HG03066 (cell line): Measurements from ENCODE around the gene LPIN2.
"Not testable (repeated sequence)": the region's sequence is repeated elsewhere in the genome, so short reads cannot be mapped to it uniquely, and the experiment has no call there.

ENCODE experiments used
- ATAC-seq: cut with Tn5 transposase; IDR thresholded peaks from one replicate; pipeline ENCODE4 v1.9.1; 2021; ENCODE audit warnings: low read depth; ENCODE audit not compliant: unreplicated experiment

LPIN2 gene

DNA sequence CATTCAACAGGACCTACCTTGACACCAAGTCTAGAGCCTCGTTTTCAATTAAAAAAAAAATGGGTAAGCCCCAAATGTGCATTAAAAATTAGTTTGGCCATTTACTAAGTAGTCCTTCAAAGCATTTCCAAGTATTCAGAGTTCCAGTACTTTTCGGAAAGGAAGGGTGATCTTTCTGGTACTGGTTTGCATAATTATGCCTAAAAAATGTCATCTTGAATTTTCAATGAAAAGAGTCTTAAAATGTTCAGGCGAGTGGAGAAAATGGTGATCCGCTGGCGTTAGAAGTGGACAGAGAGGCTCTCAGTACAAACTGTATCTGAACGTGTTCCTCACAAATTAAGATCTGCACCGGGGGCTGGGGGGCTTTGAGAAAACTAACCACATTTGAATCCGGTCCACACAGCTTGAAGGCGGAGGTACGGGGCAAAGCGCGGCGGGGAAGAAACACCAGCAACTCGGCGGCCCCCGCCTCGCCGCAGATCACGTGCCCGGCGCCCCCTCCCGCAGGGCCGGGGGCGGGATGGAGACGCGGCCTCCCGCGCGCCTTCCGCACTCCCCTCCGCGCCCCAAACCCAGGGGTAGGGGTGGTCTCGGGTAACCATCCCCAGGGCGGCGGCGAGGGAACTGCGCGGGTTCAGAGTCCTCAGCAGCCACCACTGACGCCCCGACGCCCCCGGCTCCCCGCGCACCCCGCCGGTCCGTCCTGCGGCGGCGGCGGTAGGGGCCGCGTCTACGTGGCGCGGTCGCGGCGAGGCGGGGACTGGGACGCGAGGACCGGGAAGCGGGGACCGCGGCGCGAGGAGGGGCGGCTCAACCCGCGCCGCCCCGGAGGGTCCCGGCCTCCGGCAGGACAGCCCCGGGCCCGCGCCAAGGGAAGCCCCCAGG, 564 bp downstream of the LPIN2 start:
- ATAC-seq: peak; percentile 34

- ATAC-seq: no peak
These were observed 2.9 kb downstream of the LPIN2 start for GRCh38 chr18:3010086-3010485.

DNA sequence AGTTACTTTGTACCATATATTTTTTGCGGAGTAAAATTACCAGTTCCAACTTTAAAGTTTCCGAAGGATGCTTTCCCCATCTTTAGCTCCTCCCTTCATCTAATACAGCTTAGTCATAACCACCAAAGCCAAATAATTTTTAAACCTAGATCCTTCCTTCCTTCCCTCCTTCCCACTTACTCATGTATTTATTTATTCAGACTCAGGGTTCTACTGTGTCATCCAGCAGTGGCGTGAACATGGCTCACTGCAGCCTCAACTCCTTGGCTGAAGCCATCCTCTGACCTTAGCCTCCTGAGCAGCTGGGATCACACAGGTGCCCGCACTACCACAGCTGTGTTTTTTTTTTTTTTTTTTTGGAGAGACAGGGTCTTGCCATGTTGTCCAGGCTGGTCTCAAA, 4.4 kb downstream of the LPIN2 start:
- no peak for ATAC-seq

GRCh38 chr18:3007491-3007890, 5.5 kb downstream of the LPIN2 start:
- no peak for ATAC-seq

GRCh38 chr18:3005462-3005861, 7.5 kb downstream of the LPIN2 start:
- no peak for ATAC-seq

DNA sequence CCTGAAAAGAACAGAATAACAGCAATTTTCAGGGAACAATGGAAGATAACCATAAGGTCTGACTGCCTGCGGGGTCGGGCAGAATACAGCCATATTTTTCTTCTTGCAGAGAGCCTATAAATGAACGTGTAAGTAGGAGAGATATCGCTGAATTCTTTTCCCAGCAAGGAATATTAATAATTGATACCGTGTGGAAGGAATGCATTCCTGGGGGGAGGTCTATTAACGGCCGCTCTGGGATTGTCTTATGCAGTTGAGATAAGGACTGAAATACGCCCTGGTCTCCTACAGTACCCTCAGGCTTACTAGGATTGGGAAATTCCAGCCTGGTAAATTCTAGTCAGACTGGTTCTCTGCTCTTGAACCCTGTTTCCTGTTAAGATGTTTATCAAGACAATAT, 9.2 kb downstream of the LPIN2 start:
- not testable (repeated sequence) for ATAC-seq

GRCh38 chr18:3002732-3003131, 10.2 kb downstream of the LPIN2 start:
- ATAC-seq: no peak

DNA sequence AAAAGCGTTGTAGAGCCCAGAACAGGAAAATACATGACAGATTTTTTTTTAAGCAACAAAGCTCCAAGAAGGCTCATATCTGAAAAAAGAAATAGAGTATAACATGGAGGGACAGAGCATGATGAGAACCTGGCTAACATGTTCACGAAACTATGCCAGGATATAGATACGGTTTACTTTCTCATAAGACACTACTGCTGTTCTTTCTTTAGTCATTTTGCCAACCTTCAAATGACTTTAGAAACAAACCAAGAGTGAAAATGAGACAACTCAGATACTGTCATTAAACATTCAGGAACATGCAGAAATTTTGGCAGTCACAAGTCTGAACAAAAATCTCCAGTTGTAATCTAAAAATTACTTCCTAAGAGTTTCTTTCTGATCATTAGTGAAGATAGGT, 14.3 kb downstream of the LPIN2 start:
- no peak for ATAC-seq

- ATAC-seq: no peak
These were observed 14.9 kb downstream of the LPIN2 start for GRCh38 chr18:2997846-2998564.

- no peak for ATAC-seq
These were observed 15.5 kb downstream of the LPIN2 start for GRCh38 chr18:2997429-2997828.

- ATAC-seq: peak; percentile 85
These were observed 18.1 kb downstream of the LPIN2 start for GRCh38 chr18:2994603-2995432.

DNA sequence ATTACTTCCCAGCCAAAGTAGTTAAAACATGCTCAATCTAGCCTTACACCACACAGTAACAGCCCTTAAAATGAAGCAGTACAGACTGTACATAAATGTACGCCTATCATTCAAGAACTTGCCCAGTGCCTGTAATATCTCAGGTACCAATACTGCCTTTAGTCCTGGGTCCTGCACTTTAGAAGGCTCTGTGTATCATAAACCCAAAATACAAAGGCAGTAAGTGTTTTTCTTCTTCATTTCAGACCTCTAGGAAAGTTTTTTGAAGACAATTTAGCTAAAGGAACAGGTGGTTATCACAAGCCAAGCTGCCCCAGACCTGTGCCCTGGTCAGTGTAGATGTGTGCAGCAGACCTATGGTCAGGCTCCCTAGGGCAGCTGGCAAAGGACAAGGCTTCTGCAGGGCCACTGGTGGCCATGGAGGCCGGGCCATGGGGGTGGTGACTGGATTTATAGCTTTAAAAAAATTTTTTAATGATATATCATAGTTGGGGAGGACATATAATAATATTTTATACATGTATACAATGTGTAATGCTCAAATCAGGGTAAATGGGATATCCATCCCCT, 18.8 kb downstream of the LPIN2 start:
- no peak for ATAC-seq

DNA sequence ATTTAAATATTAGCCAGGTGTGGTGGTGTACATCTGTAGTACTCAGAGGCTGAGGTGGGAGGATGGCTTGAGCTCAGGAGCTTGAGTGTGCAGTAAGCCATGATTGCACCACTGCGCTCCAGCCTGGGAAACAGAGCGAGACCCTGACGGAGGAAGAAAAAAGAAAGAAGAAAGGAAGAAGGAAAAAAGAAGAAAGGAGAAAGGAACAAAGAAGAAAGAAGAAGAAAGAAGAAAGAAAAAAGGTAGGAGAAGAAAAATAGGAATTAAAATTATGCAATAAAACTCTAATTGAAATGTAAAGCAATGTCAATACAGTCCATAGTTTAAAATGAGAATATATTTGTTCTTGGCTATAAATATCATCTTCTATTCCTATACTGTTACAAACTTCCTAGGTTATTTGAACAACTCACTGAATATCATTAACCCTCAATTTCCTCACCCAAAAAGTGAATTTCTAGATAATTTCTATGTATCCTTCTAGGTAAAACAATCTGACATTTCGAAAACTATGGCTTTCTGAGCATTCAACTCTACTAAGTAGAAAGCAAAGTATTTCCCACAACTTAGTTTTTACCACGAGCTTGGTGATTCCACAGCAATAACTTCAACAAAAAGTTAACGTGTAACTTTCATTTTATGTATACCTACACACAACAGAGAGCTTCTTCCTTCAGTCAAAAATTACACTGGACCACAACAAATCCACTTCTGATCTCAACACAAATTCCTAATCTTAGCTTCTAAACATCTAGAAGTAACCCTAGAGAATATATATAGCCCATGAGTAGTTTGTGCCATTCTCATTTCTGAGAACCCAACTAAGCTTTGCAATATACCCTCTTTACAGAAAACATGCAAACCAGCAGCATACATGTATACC, 19.7 kb downstream of the LPIN2 start:
- no peak for ATAC-seq

DNA sequence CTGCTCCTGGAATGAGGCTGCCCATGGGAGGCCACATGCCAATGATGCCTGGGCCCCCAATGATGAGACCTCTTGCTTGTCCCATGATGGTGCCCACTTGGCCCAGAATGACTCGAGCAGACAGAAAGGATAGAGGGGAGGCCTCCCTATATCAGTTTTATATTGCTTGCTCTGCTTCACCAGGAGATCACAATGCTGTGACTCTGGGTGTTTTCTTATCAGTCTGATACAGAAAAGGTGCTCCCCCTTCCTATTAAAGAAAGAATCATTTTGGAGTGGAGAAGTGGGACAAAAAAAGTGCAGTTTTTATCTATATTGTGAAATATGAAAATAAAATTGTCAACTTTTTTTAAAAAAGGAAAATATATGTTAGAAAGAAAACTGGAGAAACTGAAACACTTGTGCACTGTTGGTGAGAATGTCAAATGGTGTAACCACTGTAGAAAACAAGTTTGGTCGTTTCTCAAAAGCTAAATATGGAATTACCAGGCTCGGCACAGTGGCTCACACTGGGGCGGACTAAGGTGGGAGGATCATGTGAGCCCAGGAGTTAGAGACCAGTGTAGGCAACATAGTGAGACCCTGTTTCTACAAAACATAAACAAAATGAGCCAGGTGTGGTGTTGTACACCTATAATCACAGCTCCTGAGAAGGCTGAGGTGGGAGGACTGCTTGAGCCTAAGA, 21.8 kb downstream of the LPIN2 start:
- ATAC-seq: no peak

GRCh38 chr18:2987876-2988790, 24.8 kb downstream of the LPIN2 start:
- no peak for ATAC-seq

DNA sequence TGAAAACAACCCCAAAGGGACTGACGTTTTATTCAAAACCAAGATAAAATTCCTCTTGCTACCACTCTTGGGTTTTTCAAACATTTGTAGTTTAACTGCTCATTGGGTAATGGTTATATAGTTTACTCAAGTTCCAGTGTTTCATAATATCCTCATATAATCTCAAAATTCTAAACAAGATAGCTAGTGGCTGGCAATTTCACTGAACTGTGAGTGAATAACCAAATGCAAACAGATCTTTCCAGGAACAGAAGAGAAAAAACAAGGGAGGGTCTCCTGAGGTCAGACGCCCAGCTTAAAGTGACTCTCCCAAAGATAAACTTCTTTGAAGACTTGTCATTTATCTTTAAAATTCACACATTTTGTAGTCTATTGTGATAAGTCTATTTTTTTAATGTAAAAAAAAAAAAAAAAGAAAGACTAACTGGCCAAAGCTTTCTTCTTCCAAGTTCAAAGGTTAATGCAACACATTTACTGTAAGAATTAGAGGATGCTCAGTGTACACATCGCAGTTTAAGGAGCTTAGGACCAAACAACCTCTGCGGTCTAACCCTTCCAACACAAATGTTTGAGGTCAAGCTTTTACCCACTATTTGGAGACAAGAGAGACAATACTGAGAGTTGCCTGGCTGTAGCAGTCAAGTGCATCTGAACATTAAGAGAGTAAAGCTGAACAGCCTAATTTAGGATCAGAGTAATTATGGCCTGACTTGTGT, 26.6 kb downstream of the LPIN2 start:
- ATAC-seq: no peak

- ATAC-seq: no peak
These were observed 27.3 kb downstream of the LPIN2 start for GRCh38 chr18:2985628-2986027.
